SK-N-SH (cell line): ENCODE measurements around the gene PDE4D. TPM values are rescaled to one million over a fixed set of nuclear protein-coding genes. Genes with fewer than 3 reads are reported as not detected.

Source experiments
- CTCF ChIA-PET: fragments of 300-600, 350-600 bp; formaldehyde crosslinking; extraction: SDS; loops from one replicate; lab custom pipeline; 2021; lab: Yijun Ruan, JAX
- POLR2A ChIA-PET: fragments of 350-600 bp; sonication (Branson Sonifier 250); formaldehyde crosslinking; extraction: SDS; loops from one replicate; lab custom pipeline; 2020; ENCODE audit warnings: antibody characterized with exemption, inconsistent platforms; lab: Yijun Ruan, JAX
- DNase-seq: peaks from one replicate; pipeline ENCODE4 v3.0.0; 2012
- H2AFZ ChIP-seq: fragments of 200-600 bp; sonication (generic); 2 replicates; pipeline ENCODE4 v1.8.1; 2016; ENCODE audit warnings: antibody characterized with exemption, mild to moderate bottlenecking, low read depth
- H3F3A ChIP-seq: fragments of 200-600 bp; sonication (generic); replicated peaks from 2 replicates; pipeline ENCODE3; 2016; ENCODE audit warnings: antibody characterized with exemption, mild to moderate bottlenecking; ENCODE audit not compliant: insufficient read depth
- H3K27ac ChIP-seq, 2 experiments: fragments of 200-500 bp in 1 of 2; fragments of 200-600 bp in 1 of 2; sonication (Bioruptor generic) in 1 of 2; sonication (generic), shearing (Covaris generic) in 1 of 2; 2 replicates each; pipeline versions ENCODE4 v1.5.1 to v1.6.1; 2014 to 2016; ENCODE audit warnings: low read depth in 2 of 2, inconsistent platforms in 1 of 2, low read length in 1 of 2, mild to moderate bottlenecking in 1 of 2, mixed read lengths in 1 of 2
- H3K27me3 ChIP-seq: fragments of 200-600 bp; sonication (generic), shearing (Covaris generic); 2 replicates; pipeline ENCODE4 v1.6.1; 2016; ENCODE audit warnings: mixed run types; ENCODE audit not compliant: insufficient read depth
- H3K36me3 ChIP-seq, 2 experiments: fragments of 200-500 bp in 1 of 2; fragments of 200-600 bp in 1 of 2; sonication (Bioruptor generic) in 1 of 2; sonication (generic) in 1 of 2; replicated peaks in 1 of 2; 2 replicates each; pipeline versions ENCODE3 to v1.5.1; 2014 to 2016; ENCODE audit warnings: low read length in 1 of 2, mild to moderate bottlenecking in 1 of 2; ENCODE audit not compliant: insufficient read depth in 2 of 2, control insufficient read depth in 1 of 2
- H3K4me1 ChIP-seq, 2 experiments: fragments of 200-500 bp in 1 of 2; fragments of 200-600 bp in 1 of 2; sonication (Bioruptor generic) in 1 of 2; sonication (generic), shearing (Covaris generic) in 1 of 2; 2 replicates each; pipeline versions ENCODE4 v1.5.1 to v1.6.1; 2014 to 2016; ENCODE audit warnings: low read depth in 1 of 2, low read length in 1 of 2, mixed run types in 1 of 2; ENCODE audit not compliant: insufficient read depth in 2 of 2, control insufficient read depth in 1 of 2
- H3K4me2 ChIP-seq: fragments of 200-600 bp; sonication (generic), shearing (Covaris generic); 2 replicates; pipeline ENCODE4 v1.6.1; 2017; ENCODE audit warnings: mixed run types
- H3K4me3 ChIP-seq, 2 experiments: fragments of 200-500 bp in 1 of 2; fragments of 200-600 bp in 1 of 2; sonication (Bioruptor generic) in 1 of 2; sonication (generic), shearing (Covaris generic) in 1 of 2; 2 replicates each; pipeline versions ENCODE4 v1.5.1 to v1.8.1; 2014 to 2016; ENCODE audit warnings: low read depth in 2 of 2, inconsistent platforms in 1 of 2, low read length in 1 of 2, mild to moderate bottlenecking in 1 of 2, mixed read lengths in 1 of 2, moderate library complexity in 1 of 2
- H3K79me2 ChIP-seq: fragments of 200-600 bp; sonication (generic); 2 replicates; pipeline ENCODE4 v1.8.1; 2017; ENCODE audit warnings: mild to moderate bottlenecking; ENCODE audit not compliant: insufficient read depth
- H3K9ac ChIP-seq: fragments of 200-600 bp; sonication (generic); 2 replicates; pipeline ENCODE4 v1.6.1; 2017; ENCODE audit warnings: mixed run types
- H3K9me2 ChIP-seq: fragments of 200-600 bp; sonication (generic); 2 replicates; pipeline ENCODE4 v1.6.1; 2017; ENCODE audit warnings: mixed run types
- H3K9me3 ChIP-seq: fragments of 200-600 bp; sonication (generic); 2 replicates; pipeline ENCODE4 v1.6.1; 2017; ENCODE audit warnings: mixed run types, mild to moderate bottlenecking, moderate library complexity
- H4K20me1 ChIP-seq: fragments of 200-600 bp; sonication (generic); 2 replicates; pipeline ENCODE4 v1.6.1; 2017; ENCODE audit warnings: mild to moderate bottlenecking, mixed run types; ENCODE audit not compliant: insufficient read depth
- CHD2 ChIP-seq: fragments of 150-350 bp; IDR thresholded peaks from 2 replicates; pipeline ENCODE4 v1.6.1; 2018; ENCODE audit warnings: low read length; ENCODE audit not compliant: partially characterized antibody
- EZH2phosphoT487 ChIP-seq: fragments of 200-600 bp; sonication (generic); IDR thresholded peaks from 2 replicates; pipeline ENCODE4 v1.6.1; 2017; ENCODE audit warnings: low read depth, mixed run types, mild to moderate bottlenecking, antibody characterized with exemption, moderate library complexity, borderline replicate concordance
- FOSL2 ChIP-seq: IDR thresholded peaks from 2 replicates; pipeline ENCODE4 v1.4.0; 2012; ENCODE audit warnings: low read depth, mild to moderate bottlenecking, moderate library complexity, borderline replicate concordance
- FOXJ3 ChIP-seq: sonication (generic); formaldehyde crosslinking; IDR thresholded peaks from 2 replicates; pipeline ENCODE4 v1.5.1; 2020; ENCODE audit warnings: mild to moderate bottlenecking, missing genetic modification reagents
- IRF3 ChIP-seq: fragments of 150-350 bp; IDR thresholded peaks from 2 replicates; pipeline ENCODE4 v1.6.1; 2016; ENCODE audit warnings: mild to moderate bottlenecking, low read depth, low read length
- JUND ChIP-seq: IDR thresholded peaks from 2 replicates; pipeline ENCODE4 v1.4.0; 2012
- MEF2A ChIP-seq: IDR thresholded peaks from 2 replicates; pipeline ENCODE4 v1.4.0; 2012; ENCODE audit warnings: low read depth, borderline replicate concordance
- MXI1 ChIP-seq: IDR thresholded peaks from 2 replicates; pipeline ENCODE4 v1.6.1; 2012; ENCODE audit warnings: mild to moderate bottlenecking, low read depth, low read length, improper control_type of control experiment
- NFIC ChIP-seq: IDR thresholded peaks from 2 replicates; pipeline ENCODE4 v1.4.0; 2012; ENCODE audit warnings: borderline replicate concordance
- RAD21 ChIP-seq: IDR thresholded peaks from 2 replicates; pipeline ENCODE4 v1.6.1; 2012; ENCODE audit warnings: mild to moderate bottlenecking, low read length
- REST ChIP-seq: IDR thresholded peaks from 2 replicates; pipeline ENCODE4 v1.6.1; 2012; ENCODE audit warnings: mild to moderate bottlenecking, low read depth, low read length, moderate library complexity
- RFX5 ChIP-seq: IDR thresholded peaks from 2 replicates; pipeline ENCODE4 v1.6.1; 2012; ENCODE audit warnings: mild to moderate bottlenecking, improper control_type of control experiment, low read length
- RXRA ChIP-seq: IDR thresholded peaks from 2 replicates; pipeline ENCODE4 v1.4.0; 2012; ENCODE audit warnings: low read depth, mild to moderate bottlenecking, borderline replicate concordance
- SIN3A ChIP-seq: IDR thresholded peaks from 2 replicates; pipeline ENCODE4 v1.6.1; 2012; ENCODE audit warnings: low read depth, mild to moderate bottlenecking, low read length, moderate library complexity, borderline replicate concordance
- SMC3 ChIP-seq: IDR thresholded peaks from 2 replicates; pipeline ENCODE4 v1.6.1; 2012; ENCODE audit warnings: low read depth, low read length, improper control_type of control experiment
- TCF12 ChIP-seq: IDR thresholded peaks from 2 replicates; pipeline ENCODE4 v1.4.0; 2012
- TEAD4 ChIP-seq: IDR thresholded peaks from 2 replicates; pipeline ENCODE4 v1.4.0; 2012; ENCODE audit warnings: mild to moderate bottlenecking, borderline replicate concordance; ENCODE audit not compliant: insufficient read depth
- ZBTB33 ChIP-seq: IDR thresholded peaks from 2 replicates; pipeline ENCODE4 v1.4.0; 2012; ENCODE audit warnings: low read depth, borderline replicate concordance
- whole genome bisulfite sequencing: methylation state at CpG from one replicate; pipeline ENCODE4 v1.1.6; 2017; ENCODE audit warnings: low lambda C conversion rate; 5-methylcytosine and 5-hydroxymethylcytosine counted together
- polyA plus RNA-seq, 3 experiments: library from polyadenylated mRNA; depleted of rRNA; stranded (reverse); fragments of >200 nt; gene quantifications; 2 replicates each; pipeline ENCODE4 v1.2.3, GENCODE V29; 2012

Gene PDE4D
- polyA plus RNA-seq, 1 of the 3 experiments (the other 2 are of a cell fraction) = 2.4 TPM

GRCh38 chr5:59261969-59262368, 631.6 kb downstream of the PDE4D start (continued):
- TF ChIP-seq IRF3 (no peak), RXRA (no peak), ZBTB33 (no peak), RFX5 (no peak), RAD21 (no peak), EZH2phosphoT487 (no peak)

- ChIA-PET POLR2A (no interaction called here), CTCF (interaction anchor here (1.1 kb wide), 1 partner anchor 12 kb away, joined by 3 read pairs; no protein-coding TSS in a partner anchor)
- no peaks in the 10 kb centered on the region for H3K9me3 ChIP-seq
- H3K4me1 ChIP-seq = no peaks in the 10 kb centered on the region; a peak in 2 of 4 replicates
- no peak for TF ChIP-seq JUND
- no peak for TF ChIP-seq MXI1
- no peak for TF ChIP-seq REST
- TF ChIP-seq TCF12 = no peak
- TF ChIP-seq RFX5 = no peak
- TF ChIP-seq CHD2 = no peak
- TF ChIP-seq SIN3A = no peak
- no peak for TF ChIP-seq SMC3
- no peak for TF ChIP-seq TEAD4
- no peak for TF ChIP-seq NFIC
- no peak for TF ChIP-seq ZBTB33
- TF ChIP-seq FOXJ3 (CRISPR knock-in tag) = no peak
- no peak for TF ChIP-seq FOSL2
- TF ChIP-seq MEF2A = no peak
- H3K9ac ChIP-seq = no peak overlapping the region
- H3K36me3 ChIP-seq = no peaks in the 10 kb centered on the region
- no peak overlapping the region for H2AFZ ChIP-seq
- no peaks in the 10 kb centered on the region for H3F3A ChIP-seq
- H3K9me2 ChIP-seq = no peaks in the 10 kb centered on the region
- no peaks in the 10 kb centered on the region for H4K20me1 ChIP-seq
- H3K4me3 ChIP-seq = no peak overlapping the region
- no peak overlapping the region for H3K4me2 ChIP-seq
- no peaks in the 10 kb centered on the region for H3K79me2 ChIP-seq
- no peaks in the 10 kb centered on the region for H3K27me3 ChIP-seq
- DNase-seq = no peak
- WGBS = 50% methylated on average over 1 of the region's 1 CpG
- H3K27ac ChIP-seq = no peak overlapping the region
These were observed 632.6 kb downstream of the PDE4D start for GRCh38 chr5:59260973-59261372.
